GM12874 (cell line): ENCODE measurements around the gene TACSTD2.

ENCODE experiments used
- TF ChIP-seq, protein P1 (sequence below): IDR thresholded peaks from 2 replicates; pipeline ENCODE4 v1.5.1; 2011; ENCODE audit warnings: low read depth, mild to moderate bottlenecking, control low read depth, low read length, moderate library complexity; ENCODE audit not compliant: insufficient read depth

The TACSTD2 gene

GRCh38 chr1:58528518-58528917, 48.5 kb downstream of the TACSTD2 start:
- TF ChIP-seq, protein P1, sequence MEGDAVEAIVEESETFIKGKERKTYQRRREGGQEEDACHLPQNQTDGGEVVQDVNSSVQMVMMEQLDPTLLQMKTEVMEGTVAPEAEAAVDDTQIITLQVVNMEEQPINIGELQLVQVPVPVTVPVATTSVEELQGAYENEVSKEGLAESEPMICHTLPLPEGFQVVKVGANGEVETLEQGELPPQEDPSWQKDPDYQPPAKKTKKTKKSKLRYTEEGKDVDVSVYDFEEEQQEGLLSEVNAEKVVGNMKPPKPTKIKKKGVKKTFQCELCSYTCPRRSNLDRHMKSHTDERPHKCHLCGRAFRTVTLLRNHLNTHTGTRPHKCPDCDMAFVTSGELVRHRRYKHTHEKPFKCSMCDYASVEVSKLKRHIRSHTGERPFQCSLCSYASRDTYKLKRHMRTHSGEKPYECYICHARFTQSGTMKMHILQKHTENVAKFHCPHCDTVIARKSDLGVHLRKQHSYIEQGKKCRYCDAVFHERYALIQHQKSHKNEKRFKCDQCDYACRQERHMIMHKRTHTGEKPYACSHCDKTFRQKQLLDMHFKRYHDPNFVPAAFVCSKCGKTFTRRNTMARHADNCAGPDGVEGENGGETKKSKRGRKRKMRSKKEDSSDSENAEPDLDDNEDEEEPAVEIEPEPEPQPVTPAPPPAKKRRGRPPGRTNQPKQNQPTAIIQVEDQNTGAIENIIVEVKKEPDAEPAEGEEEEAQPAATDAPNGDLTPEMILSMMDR = no peak
